H9 (cell line): ENCODE results near the gene ZFYVE27. TPM values are rescaled to one million over a fixed set of nuclear protein-coding genes. Genes with fewer than 3 reads are reported as not detected.

Experiments
- DNase-seq: peaks from one replicate; pipeline ENCODE4 v3.0.0-alpha.2; 2017
- H2AFZ ChIP-seq: one replicate; pipeline ENCODE4 v1.6.1; 2013; ENCODE audit warnings: mild to moderate bottlenecking, low read length, control low read depth, moderate library complexity
- H2AK5ac ChIP-seq: 2 replicates; pipeline ENCODE4 v1.6.1; 2013; ENCODE audit warnings: low read length, control low read depth, mixed read lengths; ENCODE audit not compliant: insufficient read length
- H2BK120ac ChIP-seq: one replicate; pipeline ENCODE4 v1.6.1; 2013; ENCODE audit warnings: low read depth, mild to moderate bottlenecking, low read length, control low read depth, inconsistent platforms; ENCODE audit not compliant: poor library complexity, severe bottlenecking
- H2BK12ac ChIP-seq: 2 replicates; pipeline ENCODE4 v1.6.1; 2013; ENCODE audit warnings: low read length, control low read depth, mixed read lengths, low read depth; ENCODE audit not compliant: insufficient read length
- H2BK15ac ChIP-seq: 2 replicates; pipeline ENCODE4 v1.6.1; 2013; ENCODE audit warnings: low read depth, low read length, control low read depth
- H2BK20ac ChIP-seq: one replicate; pipeline ENCODE4 v1.6.1; 2013; ENCODE audit warnings: low read depth, mild to moderate bottlenecking, low read length, control low read depth, inconsistent platforms; ENCODE audit not compliant: poor library complexity, severe bottlenecking
- H2BK5ac ChIP-seq: 2 replicates; pipeline ENCODE4 v1.6.1; 2013; ENCODE audit warnings: low read length, control low read depth, mixed read lengths; ENCODE audit not compliant: insufficient read length
- H3K14ac ChIP-seq: 2 replicates; pipeline ENCODE4 v1.6.1; 2013; ENCODE audit warnings: low read length, control low read depth; ENCODE audit not compliant: insufficient read depth
- H3K18ac ChIP-seq: 2 replicates; pipeline ENCODE4 v1.6.1; 2013; ENCODE audit warnings: low read depth, mild to moderate bottlenecking, mixed read lengths, low read length, control low read depth; ENCODE audit not compliant: insufficient read length
- H3K23ac ChIP-seq: 2 replicates; pipeline ENCODE4 v1.6.1; 2013; ENCODE audit warnings: low read length, control low read depth, mixed read lengths, low read depth; ENCODE audit not compliant: insufficient read length
- H3K23me2 ChIP-seq: 2 replicates; pipeline ENCODE4 v1.6.1; 2013; ENCODE audit warnings: low read depth, mild to moderate bottlenecking, mixed read lengths, low read length, control low read depth; ENCODE audit not compliant: insufficient read length, poor library complexity, severe bottlenecking
- H3K27ac ChIP-seq: 2 replicates; pipeline ENCODE4 v1.5.1; 2013; ENCODE audit warnings: low read length, control low read depth, mixed read lengths, low read depth; ENCODE audit not compliant: insufficient read length
- H3K27me3 ChIP-seq: 2 replicates; pipeline ENCODE4 v1.6.1; 2013; ENCODE audit warnings: low read length, control low read depth, inconsistent platforms; ENCODE audit not compliant: insufficient read depth
- H3K4ac ChIP-seq: 2 replicates; pipeline ENCODE4 v1.6.1; 2013; ENCODE audit warnings: low read depth, mild to moderate bottlenecking, control low read depth, inconsistent platforms, low read length, moderate library complexity
- H3K4me1 ChIP-seq: 2 replicates; pipeline ENCODE4 v1.6.1; 2013; ENCODE audit warnings: low read length, control low read depth, inconsistent platforms; ENCODE audit not compliant: insufficient read depth
- H3K4me2 ChIP-seq: 2 replicates; pipeline ENCODE4 v1.6.1; 2013; ENCODE audit warnings: low read length, control low read depth, mixed read lengths; ENCODE audit not compliant: insufficient read length, insufficient read depth
- H3K56ac ChIP-seq: 2 replicates; pipeline ENCODE4 v1.6.1; 2013; ENCODE audit warnings: low read depth, mild to moderate bottlenecking, mixed read lengths, low read length, control low read depth; ENCODE audit not compliant: insufficient read length
- H3K79me1 ChIP-seq: 2 replicates; pipeline ENCODE4 v1.6.1; 2013; ENCODE audit warnings: low read depth, mild to moderate bottlenecking, moderate library complexity, low read length, control low read depth, inconsistent platforms; ENCODE audit not compliant: insufficient read depth, poor library complexity, severe bottlenecking
- H3K79me2 ChIP-seq: 2 replicates; pipeline ENCODE4 v1.6.1; 2013; ENCODE audit warnings: low read length, control low read depth, inconsistent platforms; ENCODE audit not compliant: insufficient read depth
- H3K9ac ChIP-seq: 2 replicates; pipeline ENCODE4 v1.6.1; 2013; ENCODE audit warnings: low read length, control low read depth, mixed read lengths; ENCODE audit not compliant: insufficient read length; ENCODE audit errors: extremely low read depth
- H3K9me3 ChIP-seq: one replicate; pipeline ENCODE4 v1.6.1; 2013; ENCODE audit warnings: low read depth, low read length, inconsistent platforms; ENCODE audit not compliant: control insufficient read depth
- H3T11ph ChIP-seq: one replicate; pipeline ENCODE4 v1.6.1; 2013; ENCODE audit warnings: mild to moderate bottlenecking, low read length, control low read depth, inconsistent platforms
- H4K20me1 ChIP-seq: one replicate; pipeline ENCODE4 v1.6.1; 2013; ENCODE audit not compliant: control insufficient read depth, insufficient read length, insufficient read depth
- H4K5ac ChIP-seq: 2 replicates; pipeline ENCODE4 v1.6.1; 2013; ENCODE audit warnings: low read depth, mild to moderate bottlenecking, mixed read lengths, low read length, control low read depth; ENCODE audit not compliant: insufficient read length
- H4K8ac ChIP-seq: replicated peaks from 2 replicates; pipeline ENCODE4 v1.6.1; 2013; ENCODE audit warnings: low read length, control low read depth, mixed read lengths, low read depth; ENCODE audit not compliant: insufficient read length
- H4K91ac ChIP-seq: 2 replicates; pipeline ENCODE4 v1.6.1; 2013; ENCODE audit warnings: low read depth, mild to moderate bottlenecking, moderate library complexity, mixed read lengths, low read length, control low read depth; ENCODE audit not compliant: insufficient read length
- H3K27ac Mint-ChIP-seq, 3 experiments: 2 replicates in 2 of 3; 3 replicates in 1 of 3; pipeline ENCODE4 v1.8.0; 2020 to 2021; ENCODE audit warnings: mixed read lengths in 3 of 3, mild to moderate bottlenecking in 1 of 3, moderate library complexity in 1 of 3
- H3K27me3 Mint-ChIP-seq: 2 replicates; pipeline ENCODE4 v1.8.0; 2021; ENCODE audit warnings: low read depth, mild to moderate bottlenecking, moderate library complexity, mixed read lengths
- H3K36me3 Mint-ChIP-seq, 3 experiments: 2 replicates in 2 of 3; 3 replicates in 1 of 3; pipeline ENCODE4 v1.8.0; 2020 to 2021; ENCODE audit warnings: low read depth in 3 of 3, mixed read lengths in 3 of 3; ENCODE audit not compliant: insufficient read depth in 1 of 3
- H3K4me1 Mint-ChIP-seq, 2 experiments: 2 replicates each; pipeline ENCODE4 v1.8.0; 2020; ENCODE audit warnings: mixed read lengths in 2 of 2
- H3K4me3 Mint-ChIP-seq, 2 experiments: 2 replicates in 1 of 2; 3 replicates in 1 of 2; pipeline ENCODE4 v1.8.0; 2020 to 2021; ENCODE audit warnings: mild to moderate bottlenecking in 2 of 2, mixed read lengths in 2 of 2, moderate library complexity in 1 of 2
- H3K9me3 Mint-ChIP-seq, 2 experiments: 2 replicates in 1 of 2; 3 replicates in 1 of 2; pipeline ENCODE4 v1.8.0; 2020; ENCODE audit warnings: mild to moderate bottlenecking in 2 of 2, mixed read lengths in 2 of 2, moderate library complexity in 1 of 2
- WGBS: extraction: QIAGEN DNeasy Blood & Tissue Kit; methylation state at CpG from one replicate; pipeline ENCODE4 v1.1.7; 2013; ENCODE audit warnings: missing lambda C conversion rate, low lambda C conversion rate, mixed read lengths; ENCODE audit not compliant: insufficient read length; ENCODE audit errors: extremely low coverage; 5-methylcytosine and 5-hydroxymethylcytosine counted together
- total RNA-seq: library from RNA; stranded (reverse); gene quantifications from 2 replicates; pipeline ENCODE4 v1.2.1, GENCODE V29; 2021
- TF ChIP-seq, protein P1 (sequence below): fragments of 200-600 bp; sonication (generic); conservative IDR thresholded peaks from 3 replicates; pipeline ENCODE4 v1.8.0; 2021; ENCODE audit warnings: antibody characterized with exemption, mild to moderate bottlenecking

ZFYVE27 gene
- total RNA-seq, 1 experiment from 2014 or later, result 33.2 TPM

DNA sequence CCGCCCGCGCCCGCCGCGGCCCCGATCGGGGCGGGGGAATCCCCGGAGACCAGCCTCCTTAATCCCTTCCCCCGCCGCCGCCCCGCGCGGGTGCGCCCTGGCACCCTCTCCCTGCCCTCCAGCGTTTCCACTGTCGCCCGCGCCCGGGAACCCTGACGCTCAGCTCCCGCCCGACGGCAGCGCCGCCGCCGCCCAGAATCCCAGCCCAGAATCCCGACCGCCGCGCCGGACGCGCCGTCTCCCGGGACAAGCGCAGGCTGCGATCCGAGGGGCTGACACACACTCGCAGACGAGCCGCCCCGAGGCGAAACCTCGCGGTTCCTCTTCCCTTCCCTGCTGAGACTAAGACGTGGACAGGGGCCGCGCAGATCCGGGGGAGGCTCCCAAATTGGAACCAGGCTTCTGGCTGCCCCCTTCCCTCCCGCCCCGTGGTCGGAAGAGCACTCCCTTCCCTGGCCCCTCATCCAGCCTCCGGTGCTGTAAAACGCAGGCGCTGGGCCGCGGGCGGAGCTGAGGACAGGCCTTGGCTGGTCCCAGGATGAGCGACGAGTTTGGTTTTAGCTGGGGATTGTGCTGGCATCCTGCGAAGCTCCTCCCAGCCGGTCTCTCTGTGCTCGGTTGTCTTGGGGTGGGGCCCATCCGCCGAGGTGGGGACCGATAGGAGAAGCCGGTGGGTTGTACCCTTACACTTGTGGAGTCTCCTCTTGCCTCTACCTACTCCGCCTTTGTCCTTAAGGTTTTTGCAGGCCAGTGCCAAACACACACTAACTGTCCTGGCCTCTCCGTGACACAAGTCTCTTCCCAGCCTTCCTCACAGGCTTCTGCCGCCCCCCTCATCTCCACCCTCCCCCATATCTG is 22.3 kb upstream of the ZFYVE27 start:
- H3K9ac ChIP-seq, result peak overlapping the region; percentile 25
- H2BK15ac ChIP-seq, result no peak overlapping the region
- H3K18ac ChIP-seq, result peak overlapping the region; percentile 63
- H3T11ph ChIP-seq, result no peak overlapping the region
- H3K27me3 ChIP-seq, result no peaks in the 10 kb centered on the region
- H3K4me1 Mint-ChIP-seq, result peaks cover 47 to 51% of the 10 kb centered on the region in 2 experiments
- H3K9me3 Mint-ChIP-seq, result no peaks in the 10 kb centered on the region; a peak in 1 of 5 replicates
- H3K27ac Mint-ChIP-seq, result peak overlapping the region; percentile 36 to 93 (median 93)
- H3K36me3 Mint-ChIP-seq, result peaks cover 17 to 32% (median 20%) of the 10 kb centered on the region in 3 experiments
- no peak overlapping the region for H2AFZ ChIP-seq
- H3K9me3 ChIP-seq, result no peaks in the 10 kb centered on the region
- no peak overlapping the region for H2BK120ac ChIP-seq
- no peak overlapping the region for H4K91ac ChIP-seq
- peaks cover 10% of the 10 kb centered on the region; the same call in 1 of the 2 replicates for H3K4me1 ChIP-seq
- H2BK12ac ChIP-seq, result no peak overlapping the region
- no CpG with 5 or more reads among the region's 74 CpGs for WGBS
- H2BK5ac ChIP-seq, result no peak overlapping the region
- no peaks in the 10 kb centered on the region for H3K79me1 ChIP-seq
- peaks cover 21% of the 10 kb centered on the region for H3K23me2 ChIP-seq
- no peak overlapping the region for H3K56ac ChIP-seq
- H3K4me2 ChIP-seq, result peak overlapping the region; percentile 81
- no peak overlapping the region for H4K8ac ChIP-seq
- H4K20me1 ChIP-seq, result no peaks in the 10 kb centered on the region
- H3K14ac ChIP-seq, result peak overlapping the region; percentile 88
- H3K4me3 Mint-ChIP-seq, result peak overlapping the region; percentile 98 to 99
- no peaks in the 10 kb centered on the region for H3K79me2 ChIP-seq
- H2BK20ac ChIP-seq, result no peak overlapping the region
- no peak overlapping the region for H4K5ac ChIP-seq
- TF ChIP-seq, protein P1, sequence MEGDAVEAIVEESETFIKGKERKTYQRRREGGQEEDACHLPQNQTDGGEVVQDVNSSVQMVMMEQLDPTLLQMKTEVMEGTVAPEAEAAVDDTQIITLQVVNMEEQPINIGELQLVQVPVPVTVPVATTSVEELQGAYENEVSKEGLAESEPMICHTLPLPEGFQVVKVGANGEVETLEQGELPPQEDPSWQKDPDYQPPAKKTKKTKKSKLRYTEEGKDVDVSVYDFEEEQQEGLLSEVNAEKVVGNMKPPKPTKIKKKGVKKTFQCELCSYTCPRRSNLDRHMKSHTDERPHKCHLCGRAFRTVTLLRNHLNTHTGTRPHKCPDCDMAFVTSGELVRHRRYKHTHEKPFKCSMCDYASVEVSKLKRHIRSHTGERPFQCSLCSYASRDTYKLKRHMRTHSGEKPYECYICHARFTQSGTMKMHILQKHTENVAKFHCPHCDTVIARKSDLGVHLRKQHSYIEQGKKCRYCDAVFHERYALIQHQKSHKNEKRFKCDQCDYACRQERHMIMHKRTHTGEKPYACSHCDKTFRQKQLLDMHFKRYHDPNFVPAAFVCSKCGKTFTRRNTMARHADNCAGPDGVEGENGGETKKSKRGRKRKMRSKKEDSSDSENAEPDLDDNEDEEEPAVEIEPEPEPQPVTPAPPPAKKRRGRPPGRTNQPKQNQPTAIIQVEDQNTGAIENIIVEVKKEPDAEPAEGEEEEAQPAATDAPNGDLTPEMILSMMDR, result no peak
- no peak overlapping the region for H2AK5ac ChIP-seq
- H3K27ac ChIP-seq, result no peak overlapping the region
- H3K27me3 Mint-ChIP-seq, result peaks cover 2% of the 10 kb centered on the region; the same call in 1 of the 2 replicates
- DNase-seq, result peak; percentile 86
- H3K4ac ChIP-seq, result no peak overlapping the region
- H3K23ac ChIP-seq, result no peak overlapping the region
